Activated T-helper 2 cell treated with anti-CD3 and anti-CD28 coated beads, Interferon-gamma antibody, Interleukin-2, Interleukin-4, amounts not matched to agents 10 μg/mL and 5 μg/mL and 100 μg/mL, durations not matched to agents 14 hours and 24 hours and 36 hours (primary cell): ENCODE measurements around the gene PITPNM3. TPM values are rescaled to one million over a fixed set of nuclear protein-coding genes. Genes with fewer than 3 reads are reported as not detected.

Experiments used
- DNase-seq: peaks from one replicate; pipeline ENCODE4 v3.0.0; 2021; ENCODE audit warnings: low spot score
- H3K27ac Mint-ChIP-seq: one replicate; pipeline ENCODE4 v1.8.0; 2021; ENCODE audit warnings: mixed read lengths
- H3K27me3 Mint-ChIP-seq: one replicate; pipeline ENCODE4 v1.8.0; 2021; ENCODE audit warnings: low read depth, mixed read lengths
- H3K36me3 Mint-ChIP-seq: one replicate; pipeline ENCODE4 v1.8.0; 2021; ENCODE audit warnings: low read depth, mixed read lengths
- H3K4me1 Mint-ChIP-seq: one replicate; pipeline ENCODE4 v1.8.0; 2021; ENCODE audit warnings: low read depth, mixed read lengths
- H3K4me3 Mint-ChIP-seq: one replicate; pipeline ENCODE4 v1.8.0; 2021; ENCODE audit warnings: low read depth, mild to moderate bottlenecking, moderate library complexity, mixed read lengths
- H3K9me3 Mint-ChIP-seq: one replicate; pipeline ENCODE4 v1.8.0; 2021; ENCODE audit warnings: mixed read lengths
- intact Hi-C: fragments of 100-400 bp; cut with micrococcal nuclease; formaldehyde crosslinking; loops from one replicate; pipeline ENCODE4 v1.15.1; 2023
- total RNA-seq: library from RNA; stranded (reverse); gene quantifications from 2 replicates; pipeline ENCODE4 v1.2.3, GENCODE V29; 2022

The PITPNM3 gene
- total RNA-seq, 1 donor from 2014 or later: 0.52 TPM

- no peak for DNase-seq
- H3K9me3 Mint-ChIP-seq: no peaks in the 10 kb centered on the region
- H3K27ac Mint-ChIP-seq: no peak overlapping the region
- H3K4me1 Mint-ChIP-seq: no peaks in the 10 kb centered on the region
- H3K4me3 Mint-ChIP-seq: no peak overlapping the region
- no peaks in the 10 kb centered on the region for H3K36me3 Mint-ChIP-seq
- H3K27me3 Mint-ChIP-seq: peaks cover 2% of the 10 kb centered on the region
- intact Hi-C loops: no loop called here
These were observed 29.8 kb downstream of the PITPNM3 start for GRCh38 chr17:6526362-6527152.

DNA sequence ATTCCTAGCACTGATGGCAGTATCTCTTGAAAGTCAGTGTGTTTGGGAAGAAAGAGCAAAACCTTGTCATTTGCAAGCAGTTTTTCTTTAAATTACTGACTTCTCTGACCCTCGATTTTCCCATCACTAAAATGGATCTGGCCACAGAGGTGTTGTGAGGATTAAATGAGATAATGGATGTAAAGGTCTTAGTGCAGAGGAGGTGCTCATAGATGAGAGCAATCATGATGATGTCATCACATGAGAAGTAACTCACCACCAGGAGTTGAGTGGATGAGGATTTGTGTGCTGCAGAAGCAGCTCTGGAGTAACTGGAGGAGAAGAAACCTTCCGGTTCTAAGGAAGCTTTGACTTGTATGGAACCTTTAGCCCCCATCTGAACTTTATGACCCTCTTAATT lies 30.6 kb downstream of the PITPNM3 start:
- Mint-ChIP-seq H3K36me3 (no peaks in the 10 kb centered on the region), H3K27ac (no peak overlapping the region), H3K27me3 (peaks cover 2% of the 10 kb centered on the region), H3K9me3 (no peaks in the 10 kb centered on the region), H3K4me1 (no peaks in the 10 kb centered on the region), H3K4me3 (no peak overlapping the region)
- intact Hi-C loops: no loop called here
- no peak for DNase-seq

- Mint-ChIP-seq H3K4me1 (no peaks in the 10 kb centered on the region), H3K36me3 (no peaks in the 10 kb centered on the region), H3K27ac (no peak overlapping the region), H3K4me3 (no peak overlapping the region), H3K9me3 (no peaks in the 10 kb centered on the region), H3K27me3 (peaks cover 2% of the 10 kb centered on the region)
- intact Hi-C loops: no loop called here
- no peak for DNase-seq
These were observed 31.2 kb downstream of the PITPNM3 start for GRCh38 chr17:6525141-6525540.

DNA sequence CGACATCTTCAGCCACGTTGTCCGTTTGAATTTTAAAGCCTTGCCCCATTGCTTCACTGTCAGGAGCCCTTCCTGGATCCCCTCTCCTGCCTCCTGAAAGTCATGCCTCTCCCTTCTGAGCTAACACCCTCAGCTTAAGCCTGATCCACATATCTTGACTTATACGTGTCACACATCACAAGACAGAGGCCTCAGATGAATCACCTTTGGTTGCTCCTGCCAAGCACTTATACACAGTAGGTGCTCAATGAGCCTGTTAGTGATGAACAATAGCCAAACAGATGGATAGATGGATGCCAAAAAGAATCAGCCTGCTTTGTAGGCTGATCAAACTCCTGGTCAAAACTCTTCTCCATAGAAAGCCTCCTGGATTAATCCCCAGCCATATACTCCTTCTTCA lies 31.8 kb downstream of the PITPNM3 start:
- H3K27me3 Mint-ChIP-seq: peaks cover 2% of the 10 kb centered on the region
- no peak overlapping the region for H3K27ac Mint-ChIP-seq
- intact Hi-C loops: no loop called here
- no peaks in the 10 kb centered on the region for H3K36me3 Mint-ChIP-seq
- no peak for DNase-seq
- H3K4me3 Mint-ChIP-seq: no peak overlapping the region
- H3K4me1 Mint-ChIP-seq: no peaks in the 10 kb centered on the region
- no peaks in the 10 kb centered on the region for H3K9me3 Mint-ChIP-seq

GRCh38 chr17:6523809-6524355 lies 32.5 kb downstream of the PITPNM3 start:
- intact Hi-C loops: no loop called here
- Mint-ChIP-seq H3K27ac (no peak overlapping the region), H3K9me3 (no peaks in the 10 kb centered on the region), H3K4me3 (no peak overlapping the region), H3K4me1 (no peaks in the 10 kb centered on the region), H3K36me3 (no peaks in the 10 kb centered on the region), H3K27me3 (peaks cover 2% of the 10 kb centered on the region)
- DNase-seq: no peak

DNA sequence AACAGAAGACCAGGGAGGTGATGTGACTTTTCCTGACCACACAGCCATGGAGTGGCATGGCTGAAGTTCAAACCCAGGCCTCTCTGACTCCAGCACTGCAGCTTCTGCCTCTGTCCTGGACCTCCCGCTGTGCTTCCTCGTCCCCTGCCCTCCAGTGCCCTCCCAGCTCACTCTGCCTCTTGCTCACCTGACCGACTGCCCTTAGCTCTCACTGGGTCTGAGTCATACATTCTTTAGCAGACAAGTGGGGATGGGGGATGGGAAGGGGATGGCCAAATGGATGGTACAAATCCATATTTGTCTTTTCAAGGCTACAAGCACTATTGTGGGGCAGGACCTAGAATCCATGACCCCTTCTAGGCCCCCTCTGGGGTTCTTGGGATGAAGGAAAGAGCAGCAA lies 33.0 kb downstream of the PITPNM3 start:
- DNase-seq: no peak
- no peaks in the 10 kb centered on the region for H3K4me1 Mint-ChIP-seq
- peaks cover 4% of the 10 kb centered on the region for H3K27me3 Mint-ChIP-seq

DNA sequence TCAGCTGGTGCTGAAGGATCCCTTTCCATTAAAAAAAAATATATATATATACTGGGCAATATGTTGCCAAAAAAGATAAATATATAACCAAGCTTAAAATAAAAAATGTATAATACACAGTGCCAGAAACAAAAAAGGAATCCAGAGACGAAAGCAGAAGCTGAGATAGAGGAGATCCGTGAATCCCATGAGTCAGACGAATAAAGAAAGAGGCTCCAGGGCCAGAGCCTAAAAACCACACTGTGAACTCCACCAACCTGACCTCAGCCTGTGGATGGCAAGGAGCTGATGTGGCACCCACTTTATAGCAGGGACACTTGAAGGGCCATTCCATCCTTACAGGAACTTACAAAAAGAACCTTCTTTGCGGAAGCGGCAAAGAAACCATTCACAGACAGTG lies 34.8 kb downstream of the PITPNM3 start:
- H3K9me3 Mint-ChIP-seq: no peaks in the 10 kb centered on the region
- DNase-seq: no peak
- no peak overlapping the region for H3K4me3 Mint-ChIP-seq
- H3K27me3 Mint-ChIP-seq: peaks cover 6% of the 10 kb centered on the region
- H3K27ac Mint-ChIP-seq: no peak overlapping the region
- H3K4me1 Mint-ChIP-seq: no peaks in the 10 kb centered on the region
- H3K36me3 Mint-ChIP-seq: no peaks in the 10 kb centered on the region
- intact Hi-C loops: no loop called here

More for the DNA sequence above, 33.0 kb downstream of the PITPNM3 start:
- intact Hi-C loops: no loop called here
- Mint-ChIP-seq H3K9me3 (no peaks in the 10 kb centered on the region), H3K27ac (no peak overlapping the region), H3K36me3 (no peaks in the 10 kb centered on the region), H3K4me3 (no peak overlapping the region)

- no peaks in the 10 kb centered on the region for H3K4me1 Mint-ChIP-seq
- H3K4me3 Mint-ChIP-seq: no peak overlapping the region
- intact Hi-C loops: no loop called here
- no peak overlapping the region for H3K27ac Mint-ChIP-seq
- H3K36me3 Mint-ChIP-seq: no peaks in the 10 kb centered on the region
- DNase-seq: no peak
- peaks cover 18% of the 10 kb centered on the region for H3K27me3 Mint-ChIP-seq
- H3K9me3 Mint-ChIP-seq: no peaks in the 10 kb centered on the region
These were observed 39.3 kb downstream of the PITPNM3 start for GRCh38 chr17:6517062-6517461.

- H3K36me3 Mint-ChIP-seq: no peaks in the 10 kb centered on the region
- H3K27ac Mint-ChIP-seq: no peak overlapping the region
- no peak overlapping the region for H3K4me3 Mint-ChIP-seq
- H3K27me3 Mint-ChIP-seq: peaks cover 20% of the 10 kb centered on the region
- intact Hi-C loops: no loop called here
- H3K9me3 Mint-ChIP-seq: no peaks in the 10 kb centered on the region
- no peaks in the 10 kb centered on the region for H3K4me1 Mint-ChIP-seq
- no peak for DNase-seq
These were observed 42.0 kb downstream of the PITPNM3 start for GRCh38 chr17:6514371-6514770.

DNA sequence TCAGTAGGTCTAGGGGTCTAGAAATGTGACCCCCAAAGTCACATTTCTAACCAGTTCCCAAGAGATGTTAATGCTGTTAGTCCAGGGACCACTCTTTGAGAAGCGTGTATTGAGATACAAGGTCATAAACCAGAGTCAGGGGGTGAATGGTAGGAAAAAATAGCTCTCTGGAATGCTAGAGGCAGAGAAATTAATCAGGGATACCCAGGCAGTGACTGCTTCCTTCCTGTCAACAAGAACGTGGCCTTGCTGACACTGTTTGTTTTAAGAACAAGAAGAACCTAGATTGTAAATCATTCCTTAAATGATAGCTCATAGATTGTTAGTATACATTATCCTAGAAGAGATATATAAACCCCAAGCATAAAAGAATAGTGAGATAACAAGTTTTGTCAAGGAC lies 43.8 kb downstream of the PITPNM3 start:
- H3K4me1 Mint-ChIP-seq: no peaks in the 10 kb centered on the region
- intact Hi-C loops: no loop called here
- H3K27me3 Mint-ChIP-seq: peaks cover 17% of the 10 kb centered on the region
- no peaks in the 10 kb centered on the region for H3K9me3 Mint-ChIP-seq
- H3K36me3 Mint-ChIP-seq: no peaks in the 10 kb centered on the region
- DNase-seq: no peak
- H3K4me3 Mint-ChIP-seq: no peak overlapping the region
- no peak overlapping the region for H3K27ac Mint-ChIP-seq

- no peaks in the 10 kb centered on the region for H3K4me1 Mint-ChIP-seq
- no peak for DNase-seq
- no peaks in the 10 kb centered on the region for H3K9me3 Mint-ChIP-seq
- no peaks in the 10 kb centered on the region for H3K36me3 Mint-ChIP-seq
- intact Hi-C loops: no loop called here
- no peak overlapping the region for H3K4me3 Mint-ChIP-seq
- H3K27me3 Mint-ChIP-seq: peaks cover 16% of the 10 kb centered on the region
- no peak overlapping the region for H3K27ac Mint-ChIP-seq
These were observed 45.9 kb downstream of the PITPNM3 start for GRCh38 chr17:6510321-6510977.

DNA sequence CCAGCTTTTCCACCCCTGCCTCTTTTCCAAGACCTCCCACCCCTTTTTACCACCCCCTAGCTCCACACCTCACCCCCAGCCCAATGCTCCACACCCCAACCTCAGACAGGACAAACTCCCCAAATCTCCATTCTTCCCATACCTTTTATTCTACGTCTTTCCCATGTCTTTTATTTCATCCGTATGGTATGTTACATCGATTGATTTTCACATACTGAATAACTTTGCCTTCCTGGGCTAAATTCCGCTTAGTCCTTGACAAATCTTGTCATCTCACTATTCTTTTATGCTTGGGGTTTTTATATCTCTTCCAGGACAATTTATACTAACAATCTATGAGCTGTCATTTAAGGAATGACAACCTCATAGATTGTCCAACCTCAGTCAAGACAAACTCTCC lies 46.4 kb downstream of the PITPNM3 start:
- no peaks in the 10 kb centered on the region for H3K9me3 Mint-ChIP-seq
- no peaks in the 10 kb centered on the region for H3K36me3 Mint-ChIP-seq
- H3K4me3 Mint-ChIP-seq: no peak overlapping the region
- H3K4me1 Mint-ChIP-seq: no peaks in the 10 kb centered on the region
- H3K27ac Mint-ChIP-seq: no peak overlapping the region
- DNase-seq: no peak
- peaks cover 16% of the 10 kb centered on the region for H3K27me3 Mint-ChIP-seq
- intact Hi-C loops: no loop called here

GRCh38 chr17:6509031-6509771 lies 47.2 kb downstream of the PITPNM3 start:
- no peak overlapping the region for H3K27ac Mint-ChIP-seq
- DNase-seq: no peak
- H3K4me3 Mint-ChIP-seq: no peak overlapping the region
- H3K9me3 Mint-ChIP-seq: no peaks in the 10 kb centered on the region
- intact Hi-C loops: no loop called here
- no peaks in the 10 kb centered on the region for H3K4me1 Mint-ChIP-seq
- peaks cover 16% of the 10 kb centered on the region for H3K27me3 Mint-ChIP-seq
- no peaks in the 10 kb centered on the region for H3K36me3 Mint-ChIP-seq
